ENCODE measurements around the gene ZNF283.

GRCh38 chr19:43842007-43842406, 14.9 kb downstream of the ZNF283 start:
- TF ChIP-seq CTCF (IDR thresholded peaks at IDR 0.05) (no peak), EZH2 (IDR thresholded peaks at IDR 0.05; ENCODE audit: borderline replicate concordance, insufficient read depth, low read depth, low read length, poor library complexity, severe bottlenecking) (no peak)
